Hematopoietic multipotent progenitor cell (in vitro differentiated cells): ENCODE data around the gene GTSE1. TPM values are rescaled to one million over a fixed set of nuclear protein-coding genes. Genes with fewer than 3 reads are reported as not detected.

Experiments
- DNase-seq, 3 donors: peaks; one replicate each; pipeline ENCODE4 v3.0.0-alpha.2; 2011 to 2015; ENCODE audit warnings: low read depth in 2 of 3, low spot score in 2 of 3
- total RNA-seq: library from RNA; depleted of rRNA; stranded (reverse); fragments of >200 nt; gene quantifications from one replicate; pipeline ENCODE4 v1.2.3, GENCODE V29; 2012

GTSE1 gene
- total RNA-seq, 1 donor, result 1.6 TPM

GRCh38 chr22:46323162-46323561 lies 26.5 kb downstream of the GTSE1 start:
- DNase-seq, result no peak

GRCh38 chr22:46326066-46326680 lies 29.5 kb downstream of the GTSE1 start:
- DNase-seq, result no peak

GRCh38 chr22:46327691-46328465 lies 31.2 kb downstream of the GTSE1 start:
- DNase-seq, result no peak

GRCh38 chr22:46328797-46329196 lies 32.1 kb downstream of the GTSE1 start:
- DNase-seq, result no peak

GRCh38 chr22:46329616-46330015 lies 32.9 kb downstream of the GTSE1 start:
- no peak for DNase-seq

- DNase-seq, result no peak
Measured at GRCh38 chr22:46330426-46330825, 33.8 kb downstream of the GTSE1 start.

- no peak for DNase-seq
Measured at GRCh38 chr22:46331496-46331895, 34.8 kb downstream of the GTSE1 start.

GRCh38 chr22:46335201-46336118 lies 38.8 kb downstream of the GTSE1 start, which contains the start of gene TRMU:
TSS of gene TRMU (plus strand) at chr22:46335714. CDS start at chr22:46335765, 51 bp downstream.
- DNase-seq, result peak; percentile 37 to 71 (median 69)

- no peak for DNase-seq
Measured at GRCh38 chr22:46336119-46337078, 39.7 kb downstream of the GTSE1 start.

GRCh38 chr22:46337870-46338269 lies 41.2 kb downstream of the GTSE1 start:
- no peak for DNase-seq

- DNase-seq, result no peak
Measured at GRCh38 chr22:46338636-46339035, 42.0 kb downstream of the GTSE1 start.

- DNase-seq, result no peak
Measured at GRCh38 chr22:46339956-46340355, 43.3 kb downstream of the GTSE1 start.

- DNase-seq, result no peak
Measured at GRCh38 chr22:46340676-46341075, 44.0 kb downstream of the GTSE1 start.

- DNase-seq, result no peak
Measured at GRCh38 chr22:46346680-46347405, 50.2 kb downstream of the GTSE1 start.

GRCh38 chr22:46347646-46348045 lies 51.0 kb downstream of the GTSE1 start:
- no peak for DNase-seq

- DNase-seq, result no peak
Measured at GRCh38 chr22:46348099-46348695, 51.5 kb downstream of the GTSE1 start.

- DNase-seq, result no peak
Measured at GRCh38 chr22:46349238-46349637, 52.6 kb downstream of the GTSE1 start.

- DNase-seq, result no peak
Measured at GRCh38 chr22:46349681-46350080, 53.0 kb downstream of the GTSE1 start.

GRCh38 chr22:46350121-46350520 lies 53.5 kb downstream of the GTSE1 start:
- DNase-seq, result no peak
